ENCODE data around the gene PIMREG.

PIMREG gene, protein sequence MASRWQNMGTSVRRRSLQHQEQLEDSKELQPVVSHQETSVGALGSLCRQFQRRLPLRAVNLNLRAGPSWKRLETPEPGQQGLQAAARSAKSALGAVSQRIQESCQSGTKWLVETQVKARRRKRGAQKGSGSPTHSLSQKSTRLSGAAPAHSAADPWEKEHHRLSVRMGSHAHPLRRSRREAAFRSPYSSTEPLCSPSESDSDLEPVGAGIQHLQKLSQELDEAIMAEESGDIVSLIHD

GRCh38 chr17:6443692-6444570 is at the start of gene PIMREG:
TSS of gene PIMREG (plus strand) at chr17:6444455. CDS start at chr17:6445111, 656 bp downstream.
- DNase-seq (ENCODE audit: low read depth in 4 of 4, low spot score in 1 of 4): peak; percentile 83 to 94 (median 89)

DNA sequence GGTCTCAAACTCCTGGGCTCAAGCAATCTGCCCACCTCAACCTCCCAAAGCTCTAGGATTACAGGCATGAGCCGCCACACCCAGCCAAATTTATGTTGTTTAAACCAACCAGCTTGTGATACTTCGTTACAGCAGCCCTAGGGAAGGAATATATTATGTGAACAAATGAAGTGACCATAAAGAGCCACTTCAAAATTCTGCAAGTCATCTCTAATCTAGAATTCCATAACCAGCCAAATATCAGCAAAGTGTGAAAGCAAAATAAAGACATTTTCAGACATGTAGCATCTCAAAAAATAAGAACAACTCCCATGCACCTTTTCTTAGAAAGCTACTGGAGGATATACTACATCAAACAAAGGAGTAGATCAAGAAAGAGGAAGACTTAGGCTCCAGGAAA is 45.3 kb upstream of the PIMREG start:
- no peak for DNase-seq (ENCODE audit: low read depth in 4 of 4, low spot score in 1 of 4)

DNA sequence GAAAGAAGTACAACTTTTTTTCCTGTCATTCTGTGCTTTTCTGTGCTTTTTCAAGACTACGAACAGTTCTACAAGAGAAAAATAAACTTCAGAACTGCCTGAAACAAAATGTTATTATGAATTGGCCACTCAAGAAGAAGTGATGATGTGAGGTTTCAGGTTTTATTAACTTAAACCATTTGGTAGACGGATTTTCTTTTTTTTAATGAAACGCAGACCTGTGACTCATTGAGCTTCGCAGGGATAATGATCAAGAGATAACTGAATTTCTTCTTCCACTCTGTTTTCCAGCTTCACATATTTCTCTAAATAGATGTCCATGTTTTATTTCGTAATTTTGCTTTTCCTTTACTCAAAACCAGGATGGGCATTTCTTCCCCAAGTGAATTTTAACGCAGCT is 42.0 kb upstream of the PIMREG start:
- no peak for DNase-seq (ENCODE audit: low read depth in 4 of 4, low spot score in 1 of 4)

- no peak for DNase-seq (ENCODE audit: low read depth in 4 of 4, low spot score in 1 of 4)
Observed at GRCh38 chr17:6408276-6408675, 36.0 kb upstream of the PIMREG start.

DNA sequence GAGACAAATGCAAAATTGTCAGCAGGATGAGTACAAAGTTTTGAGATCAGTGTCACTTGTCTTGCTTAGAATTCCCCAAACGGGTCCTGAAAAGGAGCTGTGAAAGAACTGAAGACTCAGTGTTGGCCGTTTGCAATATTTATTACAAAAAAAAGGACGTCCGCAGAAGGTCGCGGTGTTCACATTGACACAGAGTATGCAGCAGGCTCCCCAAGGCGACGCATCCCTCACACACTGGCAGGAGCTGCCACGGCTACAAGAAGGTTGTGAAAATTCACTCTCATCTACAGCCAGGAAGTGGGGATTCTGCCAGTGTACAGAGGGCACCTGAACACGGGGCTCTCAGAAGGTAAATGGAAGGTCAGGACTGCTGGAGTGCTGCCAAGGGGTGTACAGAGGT is 35.5 kb upstream of the PIMREG start:
- no peak for DNase-seq (ENCODE audit: low read depth in 4 of 4, low spot score in 1 of 4)

DNA sequence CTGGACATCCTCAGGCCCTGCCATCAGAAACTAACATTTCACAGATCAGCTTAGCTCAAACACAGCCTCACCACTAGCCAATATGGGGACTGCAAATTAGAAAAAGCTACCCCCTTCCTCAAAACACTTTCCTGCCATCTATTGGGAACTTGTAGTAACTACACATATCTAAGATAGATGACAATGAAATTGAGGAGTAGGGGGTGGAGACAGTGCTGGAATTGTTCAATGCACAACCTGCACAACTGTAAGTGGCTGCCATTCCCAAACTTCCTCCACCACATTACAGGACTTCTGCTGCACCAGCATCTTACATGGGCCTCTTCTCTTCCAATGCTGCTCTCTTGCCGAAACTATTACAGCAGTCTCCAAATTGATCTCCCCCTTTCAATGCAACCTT is 31.2 kb upstream of the PIMREG start:
- no peak for DNase-seq (ENCODE audit: low read depth in 4 of 4, low spot score in 1 of 4)

GRCh38 chr17:6415616-6416015 is 28.6 kb upstream of the PIMREG start:
- no peak for DNase-seq (ENCODE audit: low read depth in 4 of 4, low spot score in 1 of 4)

DNA sequence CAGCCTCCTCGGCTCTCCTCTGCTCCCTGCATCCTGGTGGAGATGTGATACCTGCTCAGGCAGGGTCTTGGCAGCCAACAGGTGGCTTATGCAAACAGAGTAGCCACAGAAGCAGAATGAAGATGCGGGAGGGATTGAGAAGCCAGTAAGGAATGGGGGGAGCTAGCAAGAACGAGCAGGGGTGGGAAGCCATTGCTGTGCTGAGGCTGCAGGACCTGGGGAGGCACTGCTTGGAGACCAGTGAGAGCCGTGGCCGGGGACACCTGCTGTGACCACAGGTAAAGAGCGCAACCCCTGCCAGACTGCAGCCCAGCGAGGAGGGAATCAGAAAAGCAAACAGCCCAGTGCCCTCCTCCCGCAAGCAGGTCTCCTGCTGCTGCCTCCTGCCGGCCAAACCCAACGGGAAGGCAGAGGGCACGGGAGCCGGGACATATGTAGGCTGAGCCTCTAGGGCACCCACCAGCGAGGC is 24.0 kb upstream of the PIMREG start:
- DNase-seq (ENCODE audit: low read depth in 4 of 4, low spot score in 1 of 4): no peak

DNA sequence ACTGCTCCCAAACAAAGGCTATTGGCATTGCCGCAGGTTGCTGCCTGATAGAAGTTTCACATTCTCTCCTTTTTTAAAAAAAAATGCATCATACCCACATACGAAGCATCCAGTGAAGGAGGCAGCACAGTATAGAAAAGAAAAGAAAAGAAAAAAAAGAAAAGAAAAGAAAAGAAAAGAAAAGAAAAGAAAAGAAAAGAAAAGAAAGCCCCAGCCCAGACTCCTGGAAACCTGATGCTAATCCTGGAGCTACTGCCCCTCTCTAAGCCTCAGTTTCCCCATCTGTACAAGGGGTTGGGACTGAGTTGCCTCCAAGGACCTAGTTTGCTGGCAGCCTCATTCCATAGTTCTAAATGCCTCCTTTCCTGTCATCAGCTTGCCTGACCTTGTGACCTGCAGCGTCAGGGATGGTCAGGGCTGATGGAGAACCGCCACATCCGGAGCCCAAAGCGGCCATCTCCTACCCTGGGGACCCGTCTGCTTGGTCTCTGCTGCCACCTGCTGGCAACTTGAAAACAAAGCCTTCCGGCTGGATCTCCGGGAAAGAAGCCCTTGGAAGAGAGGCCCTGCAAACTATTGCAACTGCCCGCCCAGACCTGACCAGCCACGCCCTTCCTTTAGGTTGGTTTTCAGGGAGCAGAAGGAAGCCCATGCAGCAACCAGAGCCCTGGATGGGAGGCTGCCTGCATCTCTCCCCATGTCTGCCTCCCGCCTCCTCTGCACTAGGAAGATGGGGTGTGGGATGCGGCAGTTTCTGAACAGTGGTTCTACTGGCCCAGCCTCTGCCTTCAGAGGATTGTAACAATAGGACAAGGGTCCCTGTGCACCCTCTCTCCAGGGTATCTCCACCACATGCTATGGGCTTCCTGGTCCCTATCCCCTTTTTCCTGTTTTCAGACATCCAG is 22.3 kb upstream of the PIMREG start:
- peak; percentile 46 to 66 (median 55) for DNase-seq (ENCODE audit: low read depth in 4 of 4, low spot score in 1 of 4)

GRCh38 chr17:6422654-6423241 is 21.5 kb upstream of the PIMREG start:
- no peak for DNase-seq (ENCODE audit: low read depth in 4 of 4, low spot score in 1 of 4)

GRCh38 chr17:6423931-6424330 is 20.3 kb upstream of the PIMREG start:
- no peak for DNase-seq (ENCODE audit: low read depth in 4 of 4, low spot score in 1 of 4)

DNA sequence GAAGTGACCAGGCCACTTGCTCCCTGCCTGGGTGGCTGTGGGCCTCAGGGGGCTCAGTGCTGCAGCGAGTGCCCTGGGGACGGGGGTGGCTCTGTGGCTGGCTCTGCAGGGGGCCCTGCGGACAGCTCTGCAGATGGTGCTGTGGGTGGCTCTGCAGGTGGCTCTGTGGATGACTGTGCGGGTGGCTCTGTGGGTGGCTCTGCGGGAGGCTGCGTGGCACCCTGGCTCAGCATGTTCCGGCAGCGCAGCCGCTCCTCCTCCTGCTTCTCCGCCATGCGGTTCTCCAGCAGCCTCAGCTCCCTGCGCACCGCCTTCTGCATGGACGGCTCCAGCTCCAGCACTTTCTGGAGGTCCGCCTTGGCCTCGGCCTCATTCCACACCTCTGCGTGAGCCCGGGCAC is 18.8 kb upstream of the PIMREG start:
- no peak for DNase-seq (ENCODE audit: low read depth in 4 of 4, low spot score in 1 of 4)

- no peak for DNase-seq (ENCODE audit: low read depth in 4 of 4, low spot score in 1 of 4)
Observed at GRCh38 chr17:6426356-6427101, 17.7 kb upstream of the PIMREG start.

- DNase-seq (ENCODE audit: low read depth in 4 of 4, low spot score in 1 of 4): peak in 1 of 4 experiments; percentile 25
Observed at GRCh38 chr17:6427279-6427781, 16.9 kb upstream of the PIMREG start.

- DNase-seq (ENCODE audit: low read depth in 4 of 4, low spot score in 1 of 4): no peak
Observed at GRCh38 chr17:6428207-6428965, 15.9 kb upstream of the PIMREG start.

DNA sequence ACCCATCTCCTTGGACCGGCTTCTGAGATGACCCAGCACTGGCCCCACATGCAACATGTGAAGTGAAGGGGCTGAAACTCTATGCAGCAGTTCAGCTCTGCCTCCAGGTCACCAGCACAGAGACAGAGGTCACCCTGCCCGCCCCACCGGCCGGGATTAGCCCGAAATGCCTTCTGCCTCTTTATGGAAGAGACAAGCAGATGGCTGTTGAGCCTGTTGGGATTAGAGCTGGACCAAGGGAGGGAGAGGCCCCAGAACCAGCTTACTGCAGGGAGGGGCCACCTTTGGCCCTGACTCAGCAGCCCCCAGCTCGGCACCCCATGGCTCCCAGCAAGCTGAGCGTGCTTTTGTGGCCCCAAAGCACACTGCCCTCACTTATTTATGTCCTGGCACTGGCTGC is 15.0 kb upstream of the PIMREG start:
- no peak for DNase-seq (ENCODE audit: low read depth in 4 of 4, low spot score in 1 of 4)

- DNase-seq (ENCODE audit: low read depth in 4 of 4, low spot score in 1 of 4): no peak
Observed at GRCh38 chr17:6430769-6431168, 13.5 kb upstream of the PIMREG start.

DNA sequence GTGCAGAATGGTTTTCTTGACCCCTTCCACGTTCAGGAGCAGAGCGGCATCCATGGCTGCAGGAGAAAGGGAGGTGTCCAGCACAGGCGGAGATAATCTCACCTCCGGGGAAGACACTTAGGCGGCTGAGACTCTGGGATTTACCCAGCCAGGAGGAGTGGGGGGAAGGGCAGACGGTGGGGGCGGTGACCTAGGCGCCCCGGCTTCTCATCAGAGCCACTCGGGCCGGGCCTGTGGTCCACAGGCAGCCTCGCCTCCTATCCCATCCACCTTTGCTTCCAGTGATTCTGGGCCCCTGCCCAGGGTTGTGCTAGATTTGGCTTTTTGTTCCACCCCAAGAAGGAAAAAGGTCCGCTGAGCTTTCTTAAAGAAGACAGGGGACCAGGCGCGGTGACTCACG is 9.2 kb upstream of the PIMREG start, which contains the start of gene AIPL1:
Gene AIPL1 (minus strand): TSS at position 71 of the 400 bp plus-strand sequence. CDS start 17 bp downstream, at position 54.
- DNase-seq (ENCODE audit: low read depth in 4 of 4, low spot score in 1 of 4): no peak

DNA sequence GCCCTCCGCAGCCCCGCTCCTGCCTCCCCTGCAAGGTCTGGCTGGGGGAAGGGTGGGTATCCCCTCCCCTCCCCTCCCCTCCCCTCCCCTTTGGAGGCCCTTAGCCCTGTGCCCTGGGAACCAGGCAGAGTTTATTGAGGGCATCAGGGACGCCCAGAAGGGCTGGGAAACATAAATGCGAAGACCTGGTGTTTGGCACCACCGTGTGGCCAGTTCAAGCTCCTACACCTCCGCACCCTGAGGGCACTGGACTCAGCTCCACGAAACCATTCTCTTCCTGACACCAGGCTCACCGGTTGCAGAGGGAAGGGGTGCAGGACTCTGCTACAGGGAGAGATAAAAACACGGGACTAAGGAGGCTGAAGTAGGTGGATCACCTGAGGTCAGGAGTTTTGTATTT is 8.3 kb upstream of the PIMREG start:
- peak; percentile 30 to 43 (median 40) for DNase-seq (ENCODE audit: low read depth in 4 of 4, low spot score in 1 of 4)

Measured in stimulated activated CD4-positive, alpha-beta T cell treated with anti-CD3 and anti-CD28 coated beads, Interleukin-1b, Interleukin-23, amount 100 ng/mL, for 24 hours (primary cell).